HG03159 (cell line): Measurements from ENCODE around the gene S1PR3.

ENCODE experiments used
- ATAC-seq: cut with Tn5 transposase; IDR thresholded peaks from one replicate; pipeline ENCODE4 v1.9.1; 2021; ENCODE audit warnings: mild to moderate bottlenecking, moderate library complexity; ENCODE audit not compliant: unreplicated experiment

S1PR3 gene

GRCh38 chr9:89032661-89033060 is 41.4 kb downstream of the S1PR3 start:
- no peak for ATAC-seq

DNA sequence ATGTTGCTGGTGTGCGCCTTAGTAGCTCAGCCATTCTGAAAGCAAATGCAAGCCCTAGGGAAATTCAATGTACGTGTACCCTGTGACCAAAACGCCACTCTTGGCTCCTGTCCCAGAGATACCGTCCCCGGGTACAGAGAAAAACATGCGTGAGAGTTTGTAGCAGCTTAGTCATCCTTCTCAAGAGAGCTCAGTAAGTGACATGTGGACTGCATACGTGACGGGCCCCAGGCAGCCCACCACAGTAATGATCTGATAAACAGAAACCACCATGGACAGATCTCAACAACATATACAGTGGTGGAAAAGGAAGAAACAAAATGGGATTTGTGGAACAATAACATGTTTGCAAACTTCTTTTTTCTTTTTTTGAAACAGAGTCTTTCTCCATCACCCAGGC is 45.1 kb downstream of the S1PR3 start:
- no peak for ATAC-seq

DNA sequence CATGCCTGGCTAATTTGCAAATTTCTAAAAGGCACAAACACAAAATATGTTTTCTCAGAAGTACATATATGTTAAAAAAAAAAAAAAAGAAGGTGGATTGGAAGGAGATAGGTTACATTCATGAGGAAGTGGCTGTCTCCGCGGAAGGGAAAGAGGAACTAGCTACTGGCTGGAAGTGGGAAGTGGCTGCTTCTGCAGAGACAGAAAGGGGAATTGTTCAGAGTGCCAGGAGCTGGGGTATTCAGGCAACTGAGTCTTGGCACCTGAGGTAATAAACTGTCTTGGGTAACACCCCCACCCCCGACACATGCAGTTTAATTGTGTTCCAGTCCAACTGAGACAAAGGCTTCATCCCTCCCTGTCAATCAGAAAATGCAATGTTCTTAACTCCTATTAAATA is 45.6 kb downstream of the S1PR3 start:
- no peak for ATAC-seq

DNA sequence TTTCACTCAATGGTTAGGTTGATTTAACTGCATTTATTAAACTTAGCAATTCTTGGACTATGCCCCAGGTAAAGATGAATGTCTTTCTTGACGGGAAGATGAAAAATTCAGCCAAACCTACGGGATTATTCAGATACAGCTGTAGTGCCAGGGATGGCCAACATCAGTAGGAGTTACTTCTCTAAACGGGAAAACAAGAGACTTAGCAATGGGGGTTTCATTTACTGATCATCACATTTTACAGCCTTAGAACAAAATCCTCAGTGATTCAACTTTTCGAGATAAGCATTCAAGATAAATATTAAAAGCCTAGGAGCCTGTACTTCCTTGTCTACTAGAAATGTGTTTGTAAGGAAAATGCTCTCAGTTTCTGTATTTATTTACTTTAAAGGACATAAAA is 46.1 kb downstream of the S1PR3 start:
- no peak for ATAC-seq

GRCh38 chr9:89037891-89038290 is 46.6 kb downstream of the S1PR3 start:
- ATAC-seq: no peak

DNA sequence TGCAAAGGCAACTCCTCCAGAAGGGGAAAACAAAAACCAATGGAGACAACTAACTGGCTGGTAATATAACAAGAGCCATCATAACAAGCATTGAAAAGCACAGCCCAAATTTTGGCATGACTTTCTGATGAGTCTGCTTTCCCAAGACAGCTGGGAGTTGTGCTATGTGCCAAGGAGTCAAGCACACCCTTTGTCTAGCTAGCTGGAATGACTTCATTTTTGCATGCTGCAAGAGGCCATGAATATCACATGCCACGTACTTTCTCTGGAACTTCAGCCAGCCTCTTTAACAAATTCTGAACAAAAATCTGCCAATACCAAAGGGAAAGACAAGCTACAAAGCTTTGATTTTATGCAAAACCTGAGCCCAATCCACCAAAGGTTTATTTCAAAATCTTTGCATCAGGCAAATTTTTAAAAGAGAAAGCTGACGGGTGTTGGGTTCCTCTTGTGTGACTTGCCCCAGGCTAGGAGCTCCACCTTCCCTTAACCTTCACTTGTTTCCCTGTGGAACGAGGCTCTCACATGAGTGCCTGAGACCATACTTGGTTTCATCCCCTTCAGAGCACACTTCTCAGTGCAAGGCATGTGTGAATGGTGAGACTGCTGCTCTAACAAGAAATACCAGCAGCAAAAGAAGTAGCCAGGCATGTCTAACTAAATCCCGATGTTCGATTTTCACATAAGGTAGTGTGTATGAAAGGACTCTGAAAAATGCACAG is 47.3 kb downstream of the S1PR3 start:
- ATAC-seq: no peak

DNA sequence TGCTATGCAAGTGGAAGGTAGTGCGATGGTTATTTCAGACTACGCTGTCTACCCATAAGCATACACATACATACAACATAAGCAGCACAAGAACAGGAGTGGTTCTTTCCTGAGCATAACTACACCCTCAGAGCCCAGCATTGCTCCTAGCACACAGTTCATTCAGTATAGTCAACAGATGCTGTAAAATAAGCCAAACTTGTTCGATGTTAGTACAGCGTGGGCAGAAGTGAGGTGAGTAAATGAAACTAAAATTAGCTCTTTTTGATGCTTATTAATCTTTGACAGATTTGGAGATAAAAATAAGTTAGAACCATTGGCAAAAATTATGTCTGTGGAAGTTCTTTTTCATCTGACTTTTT is 47.8 kb downstream of the S1PR3 start:
- no peak for ATAC-seq

DNA sequence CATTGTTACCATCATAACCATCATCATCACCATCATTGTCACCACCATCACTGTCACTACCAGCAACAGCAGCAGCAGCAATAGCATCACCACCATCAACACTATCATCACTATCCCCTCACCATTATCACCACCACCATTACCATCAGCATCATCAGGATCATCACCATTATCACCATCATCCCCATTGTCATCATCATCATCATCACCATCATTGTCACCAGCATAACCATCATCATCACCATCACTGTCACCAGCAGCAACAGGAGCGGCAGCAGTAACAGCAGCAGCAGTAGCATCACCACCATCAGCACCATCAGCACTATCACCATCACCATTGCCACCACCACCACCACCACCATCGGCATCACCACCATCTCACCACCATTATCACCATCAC is 48.4 kb downstream of the S1PR3 start:
- ATAC-seq: no peak

DNA sequence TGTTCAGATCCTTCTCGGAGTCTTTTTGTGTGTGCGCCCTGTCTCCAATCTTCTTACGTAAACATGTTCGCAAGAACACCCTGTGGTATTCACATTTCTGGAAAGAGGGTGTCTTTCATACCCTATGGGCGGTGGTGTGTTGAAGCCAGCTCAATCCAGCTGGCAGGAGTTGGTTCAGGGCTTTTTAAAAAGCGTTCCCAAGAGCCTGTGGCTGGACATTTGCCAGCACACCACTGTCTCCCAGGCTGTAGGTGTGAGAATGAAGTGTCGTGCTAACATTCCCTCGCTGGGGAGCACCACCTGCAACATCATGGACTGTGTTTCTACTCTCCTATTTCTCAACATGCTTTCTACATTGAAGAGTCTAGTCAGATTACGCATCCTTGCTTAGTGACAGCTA is 51.7 kb downstream of the S1PR3 start:
- no peak for ATAC-seq

- ATAC-seq: no peak
Measured at GRCh38 chr9:89044104-89044503, 52.8 kb downstream of the S1PR3 start.

GRCh38 chr9:89044881-89045280 is 53.6 kb downstream of the S1PR3 start:
- ATAC-seq: no peak

DNA sequence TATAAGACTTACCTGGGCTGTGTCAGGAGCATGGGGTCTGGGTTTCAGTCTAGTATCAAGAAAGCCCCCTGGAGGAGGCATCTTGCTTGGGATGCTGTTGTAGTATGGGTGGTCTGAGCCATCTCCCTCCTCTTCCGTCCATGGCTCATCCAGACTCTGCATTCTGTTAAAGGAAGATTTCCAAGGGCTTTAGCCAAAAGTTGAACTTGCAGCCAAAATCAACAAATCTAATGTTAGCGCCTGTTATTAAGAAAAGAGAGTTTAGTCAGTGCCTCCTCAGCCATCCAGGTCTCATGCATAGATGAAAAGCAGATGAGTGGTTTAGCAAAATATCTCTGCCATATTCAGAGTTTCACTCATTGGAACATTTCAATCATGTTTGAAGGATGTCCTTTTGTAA is 55.6 kb downstream of the S1PR3 start:
- ATAC-seq: no peak

- ATAC-seq: no peak
Measured at GRCh38 chr9:89047667-89048066, 56.4 kb downstream of the S1PR3 start.

DNA sequence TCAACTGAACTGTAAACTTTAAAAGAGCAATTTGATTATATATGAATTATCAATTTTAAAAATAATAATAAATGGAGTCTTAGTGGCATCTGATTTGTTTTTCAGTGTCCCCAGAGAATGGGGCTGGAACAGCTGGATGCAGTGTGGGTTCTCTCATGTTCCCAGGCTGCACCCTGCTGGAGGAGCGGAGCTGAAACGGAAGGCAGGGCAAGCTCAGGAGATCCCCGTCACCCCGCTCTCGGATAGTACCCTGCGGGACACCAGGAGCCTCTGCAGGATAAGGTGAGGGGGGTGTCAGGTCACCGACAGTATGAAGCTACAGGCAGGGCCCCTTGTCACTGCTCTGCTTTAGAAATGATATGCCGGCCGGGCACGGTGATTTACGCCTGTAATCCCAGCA is 57.3 kb downstream of the S1PR3 start:
- ATAC-seq: no peak

DNA sequence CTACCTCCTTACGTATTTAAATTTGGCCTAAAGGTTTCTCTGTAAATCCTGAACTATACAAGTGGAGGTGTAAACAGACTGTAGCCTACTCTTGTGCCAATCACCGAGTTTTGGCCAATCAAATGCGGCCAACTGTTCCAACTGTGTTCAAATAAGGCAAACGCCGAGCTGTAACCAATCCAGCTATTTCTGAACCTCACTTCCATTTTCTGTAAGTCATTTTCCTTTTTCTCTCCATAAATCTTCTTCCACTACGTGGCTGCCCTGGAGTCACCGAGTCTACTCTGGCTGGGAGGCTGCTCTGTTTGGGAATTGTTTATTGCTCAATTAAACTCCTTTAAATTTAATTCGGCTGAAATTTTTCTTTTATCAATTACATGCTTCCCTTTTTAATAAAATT is 58.4 kb downstream of the S1PR3 start:
- no peak for ATAC-seq

DNA sequence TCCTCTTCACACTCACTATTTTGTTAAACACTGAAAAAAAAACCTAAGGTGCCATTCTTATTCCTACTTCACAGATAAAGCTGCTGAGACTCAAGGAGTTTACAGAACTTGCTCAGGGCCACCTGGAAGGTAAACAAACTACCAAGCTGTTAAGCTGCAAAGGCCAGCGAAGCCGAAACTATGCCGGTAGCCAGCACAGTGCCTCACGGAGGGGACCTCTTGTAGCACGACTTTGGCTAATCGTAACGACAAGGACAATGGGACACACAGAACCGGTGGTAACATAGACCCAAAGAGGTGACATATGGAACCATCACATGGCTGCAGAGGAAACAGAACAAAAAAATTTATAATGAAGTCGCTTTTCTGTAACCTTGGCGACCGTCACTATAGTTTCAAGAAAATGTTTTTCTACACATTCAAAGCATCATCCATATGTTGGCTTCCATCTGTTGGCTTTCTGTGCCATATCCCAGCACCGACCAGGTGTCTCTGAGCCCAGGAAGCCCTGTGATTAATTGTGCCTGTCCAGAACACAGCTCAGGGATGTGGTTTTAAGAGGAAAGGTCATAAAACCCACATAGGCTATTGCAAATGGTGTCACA is 60.3 kb downstream of the S1PR3 start:
- ATAC-seq: no peak

- ATAC-seq: no peak
Measured at GRCh38 chr9:89052470-89053097, 61.3 kb downstream of the S1PR3 start.

GRCh38 chr9:89053301-89053700 is 62.0 kb downstream of the S1PR3 start:
- ATAC-seq: no peak
